WERI-Rb-1 (cell line): ENCODE data around the gene CDH4.

Experiments
- DNase-seq: peaks from one replicate; pipeline ENCODE4 v3.0.0-alpha.2; 2020
- H3K27ac ChIP-seq: fragments of 250-450 bp; sonication (Bioruptor Pico); 2 replicates; pipeline ENCODE4 v1.5.1; 2020; ENCODE audit warnings: mild to moderate bottlenecking, moderate library complexity
- H3K27me3 ChIP-seq: fragments of 250-450 bp; sonication (Bioruptor Pico); 2 replicates; pipeline ENCODE4 v1.5.1; 2021; ENCODE audit warnings: mild to moderate bottlenecking, low read depth, moderate library complexity; ENCODE audit not compliant: insufficient read depth, severe bottlenecking
- H3K36me3 ChIP-seq: fragments of 250-450 bp; sonication (Bioruptor Pico); 2 replicates; pipeline ENCODE4 v1.5.1; 2020; ENCODE audit warnings: mild to moderate bottlenecking, moderate library complexity
- H3K4me3 ChIP-seq: 2 replicates; pipeline ENCODE4 v1.5.1; 2011; ENCODE audit warnings: low read depth, mild to moderate bottlenecking, control low read depth, low read length
- H3K9me3 ChIP-seq: fragments of 250-450 bp; sonication (Bioruptor Pico); 2 replicates; pipeline ENCODE4 v1.5.1; 2021; ENCODE audit warnings: mild to moderate bottlenecking, moderate library complexity; ENCODE audit not compliant: severe bottlenecking
- CTCF ChIP-seq: IDR thresholded peaks from 2 replicates; pipeline ENCODE4 v1.5.1; 2011; ENCODE audit warnings: low read depth, mild to moderate bottlenecking, control low read depth, inconsistent platforms, low read length

CDH4 gene

GRCh38 chr20:61599061-61599531 lies 347.0 kb downstream of the CDH4 start:
- peaks cover 87% of the 10 kb centered on the region for H3K27me3 ChIP-seq
- peaks cover 16% of the 10 kb centered on the region for H3K9me3 ChIP-seq
- TF ChIP-seq CTCF = peak; percentile 63
- no peaks in the 10 kb centered on the region for H3K36me3 ChIP-seq
- H3K27ac ChIP-seq = no peak overlapping the region
- no peak overlapping the region for H3K4me3 ChIP-seq
- DNase-seq = no peak

- Histone ChIP-seq H3K4me3 (no peak overlapping the region), H3K36me3 (no peaks in the 10 kb centered on the region), H3K27ac (no peak overlapping the region), H3K9me3 (peaks cover 16% of the 10 kb centered on the region), H3K27me3 (peaks cover 88% of the 10 kb centered on the region)
- DNase-seq = no peak
- TF ChIP-seq CTCF = no peak
Observed at GRCh38 chr20:61599541-61599992, 347.5 kb downstream of the CDH4 start.

- Histone ChIP-seq H3K27ac (no peak overlapping the region), H3K4me3 (no peak overlapping the region), H3K27me3 (peaks cover 88% of the 10 kb centered on the region), H3K9me3 (peaks cover 16% of the 10 kb centered on the region), H3K36me3 (no peaks in the 10 kb centered on the region)
- DNase-seq = no peak
- TF ChIP-seq CTCF = no peak
Observed at GRCh38 chr20:61600016-61600415, 348.0 kb downstream of the CDH4 start.

GRCh38 chr20:61601361-61601760 lies 349.3 kb downstream of the CDH4 start:
- Histone ChIP-seq H3K9me3 (peaks cover 10% of the 10 kb centered on the region), H3K27me3 (peaks cover 88% of the 10 kb centered on the region), H3K27ac (no peak overlapping the region), H3K4me3 (no peak overlapping the region), H3K36me3 (no peaks in the 10 kb centered on the region)
- TF ChIP-seq CTCF = no peak
- no peak for DNase-seq

- Histone ChIP-seq H3K27me3 (peaks cover 88% of the 10 kb centered on the region), H3K4me3 (no peak overlapping the region), H3K9me3 (peaks cover 6% of the 10 kb centered on the region), H3K36me3 (no peaks in the 10 kb centered on the region), H3K27ac (no peak overlapping the region)
- no peak for TF ChIP-seq CTCF
- DNase-seq = no peak
Observed at GRCh38 chr20:61601853-61602252, 349.8 kb downstream of the CDH4 start.

- H3K4me3 ChIP-seq = no peak overlapping the region
- no peak for DNase-seq
- no peak for TF ChIP-seq CTCF
- peaks cover 6% of the 10 kb centered on the region for H3K9me3 ChIP-seq
- H3K36me3 ChIP-seq = no peaks in the 10 kb centered on the region
- H3K27ac ChIP-seq = no peak overlapping the region
- peaks cover 92% of the 10 kb centered on the region for H3K27me3 ChIP-seq
Observed at GRCh38 chr20:61603715-61604114, 351.7 kb downstream of the CDH4 start.
